GM23248 (cell line): ENCODE results near the gene HPN. TPM values are rescaled to one million over a fixed set of nuclear protein-coding genes. Genes with fewer than 3 reads are reported as not detected.

Experiments used
- DNase-seq: peaks from one replicate; pipeline ENCODE4 v3.0.0-alpha.2; 2015
- H2AFZ ChIP-seq: fragments of 200-600 bp; sonication (generic); 2 replicates; pipeline ENCODE4 v1.6.1; 2016; ENCODE audit warnings: antibody characterized with exemption
- H3F3A ChIP-seq: fragments of 200-600 bp; sonication (generic); 2 replicates; pipeline ENCODE4 v1.6.1; 2016; ENCODE audit warnings: mild to moderate bottlenecking, antibody characterized with exemption, mixed run types; ENCODE audit not compliant: insufficient read depth
- H3K27ac ChIP-seq: fragments of 200-600 bp; sonication (generic); 2 replicates; pipeline ENCODE4 v1.5.1; 2016; ENCODE audit warnings: mild to moderate bottlenecking
- H3K27me3 ChIP-seq: fragments of 200-600 bp; sonication (generic); replicated peaks from 2 replicates; pipeline ENCODE4 v1.6.1; 2016; ENCODE audit warnings: mild to moderate bottlenecking; ENCODE audit not compliant: insufficient read depth
- H3K36me3 ChIP-seq: fragments of 200-600 bp; sonication (generic); 2 replicates; pipeline ENCODE4 v1.6.1; 2016; ENCODE audit warnings: low read depth, mild to moderate bottlenecking
- H3K4me1 ChIP-seq: fragments of 200-600 bp; sonication (generic); 2 replicates; pipeline ENCODE4 v1.6.1; 2016; ENCODE audit warnings: mild to moderate bottlenecking; ENCODE audit not compliant: insufficient read depth
- H3K4me2 ChIP-seq: fragments of 200-600 bp; sonication (generic); one replicate; pipeline ENCODE4 v1.6.1; 2016; ENCODE audit warnings: mild to moderate bottlenecking; ENCODE audit not compliant: unreplicated experiment
- H3K4me3 ChIP-seq: fragments of 200-600 bp; sonication (generic); 2 replicates; pipeline ENCODE4 v1.5.1; 2016; ENCODE audit warnings: mild to moderate bottlenecking
- H3K79me2 ChIP-seq: fragments of 200-600 bp; sonication (generic); 2 replicates; pipeline ENCODE4 v1.6.1; 2016; ENCODE audit warnings: mild to moderate bottlenecking; ENCODE audit not compliant: insufficient read depth
- H3K9ac ChIP-seq: fragments of 200-600 bp; sonication (generic); 2 replicates; pipeline ENCODE4 v1.6.1; 2016; ENCODE audit warnings: mild to moderate bottlenecking
- H3K9me2 ChIP-seq: fragments of 200-600 bp; sonication (generic); 2 replicates; pipeline ENCODE4 v1.6.1; 2016; ENCODE audit warnings: mixed run types, mild to moderate bottlenecking, moderate library complexity; ENCODE audit not compliant: insufficient read depth
- H3K9me3 ChIP-seq: fragments of 200-600 bp; sonication (generic); one replicate; pipeline ENCODE4 v1.6.1; 2017; ENCODE audit warnings: low read depth
- H4K20me1 ChIP-seq: fragments of 200-600 bp; sonication (generic); 2 replicates; pipeline ENCODE4 v1.6.0; 2016; ENCODE audit not compliant: insufficient read depth
- EZH2 ChIP-seq: fragments of 200-600 bp; sonication (generic); IDR thresholded peaks from 2 replicates; pipeline ENCODE4 v1.6.1; 2018; ENCODE audit warnings: antibody characterized with exemption, mild to moderate bottlenecking; ENCODE audit not compliant: insufficient read depth, poor library complexity, severe bottlenecking
- EZH2phosphoT487 ChIP-seq: fragments of 200-600 bp; sonication (generic); IDR thresholded peaks from 2 replicates; pipeline ENCODE4 v1.6.1; 2018; ENCODE audit warnings: antibody characterized with exemption, moderate library complexity, mild to moderate bottlenecking, low read depth; ENCODE audit not compliant: insufficient read depth
- whole genome bisulfite sequencing, 2 experiments: methylation state at CpG; one replicate each; pipeline ENCODE4 v1.1.6; 2015 to 2017; ENCODE audit warnings: low lambda C conversion rate in 2 of 2, low coverage in 1 of 2; ENCODE audit errors: missing lambda C conversion rate in 2 of 2; 5-methylcytosine and 5-hydroxymethylcytosine counted together
- in situ Hi-C: fragments of 300-500 bp; cut with MboI; formaldehyde crosslinking; loops from 2 replicates; pipeline ENCODE4 v1.15.0; 2020
- polyA plus RNA-seq: library from polyadenylated mRNA; unstranded; fragments of >200 nt; fragmentation: Nextera tagmentation; extraction: Ambion mirVana; gene quantifications from 2 replicates; pipeline ENCODE4 v1.2.1, GENCODE V29; 2016
- total RNA-seq: library from RNA; depleted of rRNA; stranded (reverse); fragments of >200 nt; shearing (Covaris generic); gene quantifications from 2 replicates; pipeline ENCODE4 v1.2.3, GENCODE V29; 2014

The HPN gene
- total and polyA plus RNA-seq, 2 experiments from 2014 or later = not detected

- H2AFZ ChIP-seq = no peak overlapping the region
- peak; percentile 46 for DNase-seq
- no peaks in the 10 kb centered on the region for H3K79me2 ChIP-seq
- in situ Hi-C loops = no loop called here
- H3K27ac ChIP-seq = no peak overlapping the region
- H3K9me2 ChIP-seq = no peaks in the 10 kb centered on the region
- H3K4me1 ChIP-seq = no peaks in the 10 kb centered on the region
- no peaks in the 10 kb centered on the region for H3K36me3 ChIP-seq
- no peak overlapping the region for H3K9ac ChIP-seq
- H3K9me3 ChIP-seq = no peaks in the 10 kb centered on the region
- H4K20me1 ChIP-seq = no peaks in the 10 kb centered on the region
- WGBS, 2 experiments = 47% methylated on average over 9 of the region's 9 CpGs
- no peaks in the 10 kb centered on the region; the same call in 1 of the 2 replicates for H3K27me3 ChIP-seq
- no peak overlapping the region for H3K4me2 ChIP-seq
- TF ChIP-seq EZH2phosphoT487 (no peak), EZH2 (no peak)
- no peaks in the 10 kb centered on the region for H3F3A ChIP-seq
- no peak overlapping the region for H3K4me3 ChIP-seq
These were observed 3.0 kb downstream of the HPN start for GRCh38 chr19:35044317-35045117.

- TF ChIP-seq EZH2phosphoT487 = no peak
- TF ChIP-seq EZH2 = no peak
- DNase-seq = peak; percentile 54
- H2AFZ ChIP-seq = no peak overlapping the region
- H3K4me1 ChIP-seq = no peaks in the 10 kb centered on the region
- no peaks in the 10 kb centered on the region; the same call in 1 of the 2 replicates for H3K27me3 ChIP-seq
- no peak overlapping the region for H3K9ac ChIP-seq
- H3K4me3 ChIP-seq = no peak overlapping the region
- H3K4me2 ChIP-seq = no peak overlapping the region
- H3K36me3 ChIP-seq = no peaks in the 10 kb centered on the region
- H3K9me2 ChIP-seq = no peaks in the 10 kb centered on the region
- H3F3A ChIP-seq = no peaks in the 10 kb centered on the region
- no peaks in the 10 kb centered on the region for H3K9me3 ChIP-seq
- no peaks in the 10 kb centered on the region for H3K79me2 ChIP-seq
- in situ Hi-C loops = no loop called here
- no peaks in the 10 kb centered on the region for H4K20me1 ChIP-seq
- H3K27ac ChIP-seq = no peak overlapping the region
- WGBS, 2 experiments = 64 to 70% methylated on average over 10 of the region's 10 CpGs
These were observed 4.3 kb downstream of the HPN start for GRCh38 chr19:35045667-35046300.

GRCh38 chr19:35046461-35046860, 4.9 kb downstream of the HPN start:
- Histone ChIP-seq H3K27ac (no peak overlapping the region), H3K9me2 (no peaks in the 10 kb centered on the region), H3K27me3 (no peaks in the 10 kb centered on the region; the same call in 1 of the 2 replicates), H2AFZ (no peak overlapping the region), H3K36me3 (no peaks in the 10 kb centered on the region), H3K4me2 (no peak overlapping the region), H3K4me3 (no peak overlapping the region), H4K20me1 (no peaks in the 10 kb centered on the region), H3K9me3 (no peaks in the 10 kb centered on the region), H3F3A (no peaks in the 10 kb centered on the region), H3K4me1 (no peaks in the 10 kb centered on the region), H3K9ac (no peak overlapping the region), H3K79me2 (no peaks in the 10 kb centered on the region)
- 70 to 75% methylated on average over 5 of the region's 5 CpGs for WGBS, 2 experiments
- TF ChIP-seq EZH2phosphoT487 (no peak), EZH2 (no peak)
- no peak for DNase-seq
- in situ Hi-C loops = no loop called here

GRCh38 chr19:35048911-35049411, 7.4 kb downstream of the HPN start:
- Histone ChIP-seq H3K4me2 (no peak overlapping the region), H4K20me1 (no peaks in the 10 kb centered on the region), H3K9ac (no peak overlapping the region), H3F3A (no peaks in the 10 kb centered on the region), H3K4me1 (no peaks in the 10 kb centered on the region), H3K9me3 (no peaks in the 10 kb centered on the region), H3K27me3 (peaks cover 5% of the 10 kb centered on the region; the same call in 1 of the 2 replicates), H3K4me3 (no peak overlapping the region), H3K36me3 (no peaks in the 10 kb centered on the region), H3K27ac (no peak overlapping the region), H3K79me2 (no peaks in the 10 kb centered on the region), H3K9me2 (no peaks in the 10 kb centered on the region), H2AFZ (no peak overlapping the region)
- no peak for TF ChIP-seq EZH2phosphoT487
- TF ChIP-seq EZH2 = no peak
- 30 to 31% methylated on average over 12 of the region's 12 CpGs for WGBS, 2 experiments
- no peak for DNase-seq
- in situ Hi-C loops = no loop called here
